ENCODE measurements around the gene MORC2. TPM values are rescaled to one million over a fixed set of nuclear protein-coding genes. Genes with fewer than 3 reads are reported as not detected.

MORC2 gene
- total RNA-seq, 4 donors from 2014 or later = 9.5 to 24.0 (median 13.1) TPM

DNA sequence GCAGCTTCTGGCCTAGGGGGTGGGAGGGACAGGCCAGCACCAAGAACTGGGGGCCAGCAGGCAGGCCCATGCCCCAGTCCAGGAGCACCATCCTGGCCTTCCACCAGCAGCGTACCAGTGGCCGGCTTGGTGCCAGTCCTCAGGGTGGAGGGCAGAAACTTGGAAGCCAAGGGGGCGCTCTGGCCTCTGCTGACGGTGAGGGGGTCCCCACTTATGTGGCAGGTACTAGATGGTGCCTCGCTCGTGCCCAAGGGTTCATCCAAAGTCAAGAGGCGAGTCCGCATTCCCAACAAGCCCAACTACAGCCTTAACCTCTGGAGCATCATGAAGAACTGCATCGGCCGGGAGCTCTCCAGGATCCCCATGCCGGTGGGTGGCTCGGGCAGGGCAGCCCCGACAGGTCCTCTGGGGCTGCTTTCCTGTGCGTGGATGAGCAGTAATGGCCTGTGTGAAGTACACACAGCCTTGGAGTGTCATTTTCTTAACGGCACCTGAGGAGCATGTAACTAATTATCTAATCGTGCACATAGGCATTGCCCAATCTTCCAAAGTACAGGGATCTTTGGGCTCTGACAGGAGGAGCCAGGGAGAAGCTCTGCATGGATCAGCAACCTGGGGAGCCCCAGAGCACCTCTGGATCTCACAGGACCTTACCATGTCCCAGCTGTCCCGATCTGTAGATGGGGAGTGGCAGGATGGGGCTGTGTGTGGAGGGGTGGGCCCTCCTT lies 79.1 kb downstream of the MORC2 start:
- no peaks in the 10 kb centered on the region for H3K4me1 ChIP-seq
- no peak for DNase-seq
- no peak overlapping the region for H3K27ac ChIP-seq
- peaks cover 0 to 22% (median 0%) of the 10 kb centered on the region in 3 donors for H3K36me3 ChIP-seq
- no peak overlapping the region for H3K4me3 ChIP-seq
- intact Hi-C loops (cut with DNase I) = no loop called here
- 81 to 100% methylated on average over 2 to 13 of the region's 17 CpGs for WGBS, 2 donors
- H3K9me3 ChIP-seq = no peaks in the 10 kb centered on the region
- TF ChIP-seq, protein P1, sequence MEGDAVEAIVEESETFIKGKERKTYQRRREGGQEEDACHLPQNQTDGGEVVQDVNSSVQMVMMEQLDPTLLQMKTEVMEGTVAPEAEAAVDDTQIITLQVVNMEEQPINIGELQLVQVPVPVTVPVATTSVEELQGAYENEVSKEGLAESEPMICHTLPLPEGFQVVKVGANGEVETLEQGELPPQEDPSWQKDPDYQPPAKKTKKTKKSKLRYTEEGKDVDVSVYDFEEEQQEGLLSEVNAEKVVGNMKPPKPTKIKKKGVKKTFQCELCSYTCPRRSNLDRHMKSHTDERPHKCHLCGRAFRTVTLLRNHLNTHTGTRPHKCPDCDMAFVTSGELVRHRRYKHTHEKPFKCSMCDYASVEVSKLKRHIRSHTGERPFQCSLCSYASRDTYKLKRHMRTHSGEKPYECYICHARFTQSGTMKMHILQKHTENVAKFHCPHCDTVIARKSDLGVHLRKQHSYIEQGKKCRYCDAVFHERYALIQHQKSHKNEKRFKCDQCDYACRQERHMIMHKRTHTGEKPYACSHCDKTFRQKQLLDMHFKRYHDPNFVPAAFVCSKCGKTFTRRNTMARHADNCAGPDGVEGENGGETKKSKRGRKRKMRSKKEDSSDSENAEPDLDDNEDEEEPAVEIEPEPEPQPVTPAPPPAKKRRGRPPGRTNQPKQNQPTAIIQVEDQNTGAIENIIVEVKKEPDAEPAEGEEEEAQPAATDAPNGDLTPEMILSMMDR (IDR thresholded peaks at IDR 0.05) = no peak
- no peak for TF ChIP-seq POLR2A (IDR thresholded peaks at IDR 0.05)
- H3K27me3 ChIP-seq = no peaks in the 10 kb centered on the region

DNA sequence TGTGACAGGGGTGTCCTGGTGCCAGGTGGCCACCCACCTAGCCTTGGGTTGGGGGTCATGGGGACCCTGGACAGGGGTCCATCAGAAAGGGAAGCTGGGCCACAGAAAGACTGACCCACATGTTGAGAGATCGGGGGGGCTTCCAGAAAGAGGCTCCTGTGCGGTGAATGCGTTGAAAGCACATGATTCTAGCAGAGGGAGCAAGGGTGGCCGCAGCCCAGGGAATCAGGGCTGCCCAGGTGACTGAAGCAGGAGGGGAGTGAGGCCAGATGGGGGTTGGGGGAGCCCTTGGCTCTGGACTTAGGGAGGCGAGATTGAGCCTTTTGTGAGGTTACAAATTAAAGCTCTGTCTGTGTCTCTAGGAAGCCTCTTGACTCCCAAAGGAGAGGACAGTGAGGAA lies 80.7 kb downstream of the MORC2 start:
- no peak for TF ChIP-seq POLR2A (IDR thresholded peaks at IDR 0.05)
- TF ChIP-seq, protein P1 (IDR thresholded peaks at IDR 0.05) = no peak
- Histone ChIP-seq H3K4me3 (no peak overlapping the region), H3K27me3 (no peaks in the 10 kb centered on the region), H3K27ac (no peak overlapping the region), H3K9me3 (no peaks in the 10 kb centered on the region), H3K36me3 (peaks cover 0 to 17% (median 0%) of the 10 kb centered on the region in 3 donors), H3K4me1 (no peaks in the 10 kb centered on the region)
- DNase-seq = no peak
- intact Hi-C loops (cut with DNase I) = no loop called here
- 87 to 96% methylated on average over 5 of the region's 5 CpGs for WGBS, 2 donors

DNA sequence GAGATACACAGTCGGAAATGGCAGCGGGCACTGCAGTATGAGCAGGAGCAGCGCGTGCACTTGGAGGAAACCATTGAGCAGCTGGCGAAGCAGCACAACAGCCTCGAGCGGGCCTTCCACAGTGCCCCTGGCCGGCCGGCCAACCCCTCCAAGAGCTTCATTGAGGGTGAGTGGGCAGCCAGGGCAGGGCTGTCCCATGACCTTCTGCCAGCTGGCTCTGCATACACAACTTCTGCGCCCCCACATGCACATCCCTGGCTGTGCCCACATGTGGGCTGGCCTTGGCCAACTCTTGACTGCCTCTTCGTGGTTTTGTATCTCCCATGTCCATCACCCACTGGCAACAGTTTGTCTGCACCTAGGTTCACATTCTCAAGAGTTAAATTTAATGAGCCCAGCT lies 81.1 kb downstream of the MORC2 start:
- 89 to 100% methylated on average over 3 to 10 of the region's 11 CpGs for WGBS, 2 donors
- Histone ChIP-seq H3K36me3 (peaks cover 0 to 17% (median 0%) of the 10 kb centered on the region in 3 donors), H3K27me3 (no peaks in the 10 kb centered on the region), H3K4me1 (no peaks in the 10 kb centered on the region), H3K4me3 (no peak overlapping the region), H3K9me3 (no peaks in the 10 kb centered on the region), H3K27ac (no peak overlapping the region)
- DNase-seq = no peak
- intact Hi-C loops (cut with DNase I) = no loop called here
- no peak for TF ChIP-seq POLR2A (IDR thresholded peaks at IDR 0.05)
- TF ChIP-seq, protein P1 (IDR thresholded peaks at IDR 0.05) = no peak

DNA sequence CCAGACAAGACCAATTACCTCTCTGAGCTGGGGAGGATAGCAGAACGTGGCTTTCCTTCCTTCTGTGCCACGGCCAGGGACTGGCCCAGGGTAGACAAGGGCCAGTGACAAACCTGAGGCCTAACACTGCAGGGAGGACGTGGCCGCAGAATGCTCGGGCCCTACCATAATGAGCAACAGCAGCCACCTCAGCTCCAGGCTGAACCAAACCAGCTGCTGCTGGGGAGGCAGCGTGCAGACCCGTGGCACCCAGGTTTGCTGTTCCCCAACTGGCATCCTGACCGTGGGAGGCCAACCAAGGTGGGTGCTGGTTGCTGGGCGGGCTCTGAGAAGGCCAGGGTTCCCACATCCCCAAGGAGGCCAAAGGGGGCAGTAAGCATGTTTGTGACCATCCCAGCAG lies 83.0 kb downstream of the MORC2 start:
- H3K27me3 ChIP-seq = no peaks in the 10 kb centered on the region
- intact Hi-C loops (cut with DNase I) = no loop called here
- TF ChIP-seq POLR2A (IDR thresholded peaks at IDR 0.05) = no peak
- TF ChIP-seq, protein P1 (IDR thresholded peaks at IDR 0.05) = no peak
- H3K4me3 ChIP-seq = no peak overlapping the region
- no peak for DNase-seq
- no peaks in the 10 kb centered on the region for H3K9me3 ChIP-seq
- peaks cover 0 to 11% (median 0%) of the 10 kb centered on the region in 3 donors for H3K4me1 ChIP-seq
- no peak overlapping the region for H3K27ac ChIP-seq
- H3K36me3 ChIP-seq = peaks cover 0 to 17% (median 0%) of the 10 kb centered on the region in 3 donors
- WGBS, 2 donors = 50 to 83% methylated on average over 1 to 2 of the region's 9 CpGs

DNA sequence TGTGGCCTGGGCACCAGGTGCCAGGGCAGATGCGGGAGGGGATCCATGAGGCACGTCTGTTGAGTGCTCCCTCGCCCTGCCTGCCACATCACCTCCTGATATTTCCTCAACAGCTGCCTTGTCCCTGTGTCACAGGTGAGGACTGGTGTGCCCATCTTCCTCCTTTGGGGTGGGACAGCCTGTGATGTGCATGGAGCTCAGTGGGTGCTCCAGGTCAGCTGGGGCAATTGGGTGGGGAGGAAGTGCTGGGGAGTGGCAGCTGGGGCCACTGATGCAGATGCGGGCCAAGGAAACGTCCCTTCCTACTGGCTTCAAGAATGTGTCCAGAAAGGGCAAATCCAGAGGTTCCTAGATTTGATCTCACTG lies 83.6 kb downstream of the MORC2 start:
- Histone ChIP-seq H3K4me3 (no peak overlapping the region), H3K27ac (no peak overlapping the region), H3K9me3 (no peaks in the 10 kb centered on the region), H3K36me3 (peaks cover 0 to 17% (median 0%) of the 10 kb centered on the region in 3 donors), H3K27me3 (no peaks in the 10 kb centered on the region), H3K4me1 (peaks cover 0 to 11% (median 0%) of the 10 kb centered on the region in 3 donors)
- intact Hi-C loops (cut with DNase I) = no loop called here
- no peak for DNase-seq
- WGBS, 2 donors = 76 to 88% methylated on average over 3 to 4 of the region's 5 CpGs
- TF ChIP-seq POLR2A (IDR thresholded peaks at IDR 0.05) = no peak
- TF ChIP-seq, protein P1 (IDR thresholded peaks at IDR 0.05) = no peak

Measured in esophagus squamous epithelium (tissue), 5 donors.